GM12878 (cell line): Measurements from ENCODE around the gene CNGB1. TPM values are rescaled to one million over a fixed set of nuclear protein-coding genes. Genes with fewer than 3 reads are reported as not detected.

Experiments
- ATAC-seq: fragments of 200-7000 bp; cut with Tn5 transposase; 3 replicates; pipeline ENCODE4 v1.9.1; 2020; ENCODE audit warnings: mild to moderate bottlenecking, moderate library complexity
- BruUV-seq: library from RNA; stranded (reverse); fragments of 400-500 nt; replicated peaks from 2 replicates; lab custom pipeline; 2021; lab: Mats Ljungman, UMichigan
- CTCF ChIA-PET: fragments of 300-600 bp; sonication (Branson Sonifier 250); formaldehyde crosslinking; extraction: SDS; loops from one replicate; lab custom pipeline; 2021; ENCODE audit warnings: inconsistent platforms; lab: Yijun Ruan, JAX
- POLR2A ChIA-PET: fragments of 350-600 bp; formaldehyde crosslinking; extraction: SDS; loops from one replicate; lab custom pipeline; 2021; ENCODE audit warnings: inconsistent platforms; lab: Charles Lee
- RAD21 ChIA-PET: fragments of 300-600 bp; sonication (Branson Sonifier 250); formaldehyde crosslinking; loops from one replicate; lab custom pipeline; 2023; ENCODE audit warnings: antibody characterized with exemption; ENCODE audit not compliant: unreplicated experiment; lab: Charles Lee
- SMC1A ChIA-PET: fragments of 300-600 bp; sonication (Branson Sonifier 250); formaldehyde crosslinking; loops from one replicate; lab custom pipeline; 2023; ENCODE audit not compliant: unreplicated experiment, uncharacterized antibody; lab: Charles Lee
- DNase-seq: peaks from one replicate; pipeline ENCODE4 v3.0.0-alpha.2; 2011; ENCODE audit warnings: low read depth, low spot score
- FAIRE-seq: peaks from 3 replicates; lab custom pipeline; 2011; peaks lifted over from hg19 to GRCh38; lab: Jason Lieb, UNC
- H2AFZ ChIP-seq: 2 replicates; pipeline ENCODE4 v1.6.0; 2011; ENCODE audit warnings: low read depth, low read length, control low read depth; ENCODE audit not compliant: control insufficient read depth
- H3K27ac ChIP-seq: 2 replicates; pipeline ENCODE4 v1.5.1; 2011; ENCODE audit warnings: control low read depth; ENCODE audit not compliant: control insufficient read depth, insufficient read depth
- H3K27me3 ChIP-seq, 2 experiments: replicated peaks in 1 of 2; 2 replicates each; pipeline versions ENCODE4 v1.6.0 to v1.6.1; 2011; ENCODE audit warnings: low read length in 1 of 2; ENCODE audit not compliant: control insufficient read depth in 2 of 2, insufficient read depth in 2 of 2
- H3K36me3 ChIP-seq, 2 experiments: 2 replicates each; pipeline ENCODE4 v1.5.1; 2011; ENCODE audit warnings: low read length in 1 of 2; ENCODE audit not compliant: control insufficient read depth in 2 of 2, insufficient read depth in 2 of 2
- H3K4me1 ChIP-seq: 2 replicates; pipeline ENCODE4 v1.6.1; 2011; ENCODE audit warnings: mild to moderate bottlenecking, low read length, moderate library complexity, mixed read lengths; ENCODE audit not compliant: control insufficient read depth, insufficient read depth
- H3K4me2 ChIP-seq: 2 replicates; pipeline ENCODE4 v1.6.0; 2011; ENCODE audit warnings: control low read depth; ENCODE audit not compliant: control insufficient read depth, insufficient read depth
- H3K4me3 ChIP-seq: fragments of 200-600 bp; sonication (generic); 2 replicates; pipeline ENCODE4 v1.5.1; 2016
- H3K79me2 ChIP-seq: 2 replicates; pipeline ENCODE4 v1.6.0; 2011; ENCODE audit warnings: low read length; ENCODE audit not compliant: control insufficient read depth, insufficient read depth
- H3K9ac ChIP-seq: 2 replicates; pipeline ENCODE4 v1.8.0; 2011; ENCODE audit warnings: low read length, control low read depth, mixed read lengths; ENCODE audit not compliant: control insufficient read depth, insufficient read depth
- H3K9me3 ChIP-seq: replicated peaks from 3 replicates; pipeline ENCODE4 v1.5.1; 2011; ENCODE audit warnings: mild to moderate bottlenecking, low read length; ENCODE audit not compliant: control insufficient read depth, insufficient read depth
- H4K20me1 ChIP-seq: 2 replicates; pipeline ENCODE4 v1.6.0; 2011; ENCODE audit not compliant: control insufficient read depth, insufficient read depth
- ATF7 ChIP-seq: fragments of 450-650 bp; IDR thresholded peaks from 2 replicates; pipeline ENCODE4 v1.6.1; 2016; ENCODE audit warnings: low read depth, mild to moderate bottlenecking
- E2F4 ChIP-seq: IDR thresholded peaks from 2 replicates; pipeline ENCODE4 v1.6.1; 2012; ENCODE audit warnings: low read depth, low read length, improper control_type of control experiment
- KDM1A ChIP-seq: fragments of 200-600 bp; sonication (generic); IDR thresholded peaks from 2 replicates; pipeline ENCODE4 v1.6.1; 2016; ENCODE audit warnings: borderline replicate concordance
- MTA2 ChIP-seq: fragments of 450-650 bp; IDR thresholded peaks from 2 replicates; pipeline ENCODE4 v1.6.1; 2016; ENCODE audit warnings: low read depth, mild to moderate bottlenecking, moderate library complexity
- PAX8 ChIP-seq: fragments of 450-650 bp; IDR thresholded peaks from 2 replicates; pipeline ENCODE4 v1.6.1; 2017; ENCODE audit warnings: mild to moderate bottlenecking, moderate library complexity
- REST ChIP-seq: IDR thresholded peaks from 2 replicates; pipeline ENCODE4 v1.6.1; 2012; ENCODE audit warnings: mild to moderate bottlenecking, low read depth, low read length
- ZNF384 ChIP-seq: IDR thresholded peaks from 2 replicates; pipeline ENCODE4 v1.6.1; 2012; ENCODE audit warnings: low read depth, mild to moderate bottlenecking, low read length, improper control_type of control experiment, borderline replicate concordance
- WGBS: methylation state at CpG from one replicate; pipeline ENCODE4 v1.1.6; 2016; ENCODE audit warnings: low lambda C conversion rate; ENCODE audit not compliant: insufficient replicate concordance, insufficient coverage; ENCODE audit errors: missing lambda C conversion rate; 5-methylcytosine and 5-hydroxymethylcytosine counted together
- in situ Hi-C: fragments of 300-500 bp; cut with MboI; formaldehyde crosslinking; loops from 9 replicates; pipeline ENCODE4 v1.14.3; 2018; ENCODE audit warnings: mixed read lengths
- intact Hi-C: fragments of 100-400 bp; cut with micrococcal nuclease; formaldehyde crosslinking; loops from one replicate; pipeline ENCODE4 v1.14.2; 2022; ENCODE audit not compliant: unreplicated experiment
- polyA plus RNA-seq, 11 experiments: library from polyadenylated mRNA; depleted of rRNA in 4 of 11; unstranded in 6 of 11; stranded (reverse) in 5 of 11; fragments of >200 nt; fragmentation: Nextera tagmentation in 4 of 11; fragmentation: Illumina TruSeq in 1 of 11; extraction: Ambion mirVana in 4 of 11; extraction: Trizol in 1 of 11; gene quantifications; 1 replicate in 1 of 11; 2 replicates in 10 of 11; pipeline versions ENCODE4 v1.2.1 to v1.2.3, GENCODE V29; 2011 to 2016; ENCODE audit warnings: inconsistent platforms in 2 of 11, missing spikeins in 2 of 11, low read depth in 1 of 11
- total RNA-seq, 4 experiments: library from RNA; depleted of rRNA in 3 of 4; stranded (reverse); fragments of >200 nt in 3 of 4; fragmentation: Illumina TruSeq in 1 of 4; extraction: Trizol in 1 of 4; gene quantifications; 2 replicates each; pipeline versions ENCODE4 v1.2.1 to v1.2.3, GENCODE V29; 2013 to 2021

The CNGB1 gene
- total and polyA plus RNA-seq, 10 of the 15 experiments (the other 5 are each of a cell fraction or from before 2014, with no cell fraction given) = 0.03 TPM; not detected in 9

GRCh38 chr16:57888128-57888527, 82.8 kb downstream of the CNGB1 start:
- H3K36me3 ChIP-seq = no peaks in the 10 kb centered on the region
- DNase-seq (no peak), ATAC-seq (no peak), FAIRE-seq (no peak)
- H3K79me2 ChIP-seq = no peaks in the 10 kb centered on the region
- 27% methylated on average over 5 of the region's 5 CpGs for WGBS
- no peak overlapping the region for H3K27ac ChIP-seq
- TF ChIP-seq E2F4 = no peak
- TF ChIP-seq ATF7 = no peak
- no peak for TF ChIP-seq PAX8
- TF ChIP-seq KDM1A = no peak
- TF ChIP-seq REST = no peak
- TF ChIP-seq ZNF384 = no peak
- TF ChIP-seq MTA2 = no peak
- intact Hi-C loops = no loop called here
- CTCF ChIA-PET = no interaction called here
- H3K27me3 ChIP-seq = peaks cover 0 to 11% of the 10 kb centered on the region in 2 experiments; a peak in 3 of 4 replicates
- in situ Hi-C loops = no loop called here
- no peaks in the 10 kb centered on the region for H4K20me1 ChIP-seq
- SMC1A ChIA-PET = no interaction called here
- no peak overlapping the region for H3K4me3 ChIP-seq
- no peak overlapping the region for H3K9ac ChIP-seq
- H3K4me2 ChIP-seq = no peak overlapping the region
- H3K4me1 ChIP-seq = no peaks in the 10 kb centered on the region
- POLR2A ChIA-PET = no interaction called here
- no peak overlapping the region for H2AFZ ChIP-seq
- BruUV-seq = no TSS peak
- no peaks in the 10 kb centered on the region for H3K9me3 ChIP-seq
- RAD21 ChIA-PET = no interaction called here
